OCI-LY7 (cell line): Measurements from ENCODE around the gene LRRC7.

Source experiments
- EZH2phosphoT487 ChIP-seq: fragments of 200-600 bp; sonication (generic); IDR thresholded peaks from 2 replicates; pipeline ENCODE4 v1.6.1; 2018; ENCODE audit warnings: low read depth, borderline replicate concordance, mild to moderate bottlenecking, mixed run types, antibody characterized with exemption, low read length, moderate library complexity, mixed read lengths
- TF ChIP-seq, protein P1 (sequence below): fragments of 200-600 bp; sonication (generic); conservative IDR thresholded peaks from 2 replicates; pipeline ENCODE4 v1.5.1; 2014; ENCODE audit warnings: mild to moderate bottlenecking, antibody characterized with exemption, low read length, moderate library complexity, mixed read lengths

DNA sequence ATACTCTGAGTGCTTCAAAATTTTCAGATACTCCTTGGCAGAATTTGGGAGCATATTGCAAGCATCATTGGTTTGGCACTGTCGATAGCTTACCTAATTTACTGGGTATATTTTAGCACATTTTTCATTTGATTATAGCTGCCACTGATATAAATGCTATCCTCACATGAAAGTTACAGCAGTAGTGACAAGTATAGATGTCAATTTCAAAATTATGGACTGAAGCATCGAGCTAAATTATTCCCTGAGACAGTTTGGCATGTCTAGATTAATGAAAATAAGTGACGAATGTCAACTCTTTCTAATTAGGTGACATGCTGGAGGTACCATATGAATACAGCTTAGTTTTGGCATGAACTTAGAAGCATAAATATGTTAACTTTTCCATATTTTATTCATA, 83.1 kb downstream of the LRRC7 start:
- TF ChIP-seq, protein P1, sequence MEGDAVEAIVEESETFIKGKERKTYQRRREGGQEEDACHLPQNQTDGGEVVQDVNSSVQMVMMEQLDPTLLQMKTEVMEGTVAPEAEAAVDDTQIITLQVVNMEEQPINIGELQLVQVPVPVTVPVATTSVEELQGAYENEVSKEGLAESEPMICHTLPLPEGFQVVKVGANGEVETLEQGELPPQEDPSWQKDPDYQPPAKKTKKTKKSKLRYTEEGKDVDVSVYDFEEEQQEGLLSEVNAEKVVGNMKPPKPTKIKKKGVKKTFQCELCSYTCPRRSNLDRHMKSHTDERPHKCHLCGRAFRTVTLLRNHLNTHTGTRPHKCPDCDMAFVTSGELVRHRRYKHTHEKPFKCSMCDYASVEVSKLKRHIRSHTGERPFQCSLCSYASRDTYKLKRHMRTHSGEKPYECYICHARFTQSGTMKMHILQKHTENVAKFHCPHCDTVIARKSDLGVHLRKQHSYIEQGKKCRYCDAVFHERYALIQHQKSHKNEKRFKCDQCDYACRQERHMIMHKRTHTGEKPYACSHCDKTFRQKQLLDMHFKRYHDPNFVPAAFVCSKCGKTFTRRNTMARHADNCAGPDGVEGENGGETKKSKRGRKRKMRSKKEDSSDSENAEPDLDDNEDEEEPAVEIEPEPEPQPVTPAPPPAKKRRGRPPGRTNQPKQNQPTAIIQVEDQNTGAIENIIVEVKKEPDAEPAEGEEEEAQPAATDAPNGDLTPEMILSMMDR: no peak
- no peak for TF ChIP-seq EZH2phosphoT487
